HuH-7 (cell line): Measurements from ENCODE around the gene DNAAF6.
"Not testable (repeated sequence)": the region's sequence is repeated elsewhere in the genome, so short reads cannot be mapped to it uniquely, and the experiment has no call there.

ENCODE experiments used
- DNase-seq: peaks from one replicate; pipeline ENCODE4 v3.0.0; 2011; ENCODE audit warnings: low spot score

DNAAF6 gene

GRCh38 chrX:107205770-107206696 lies at the start of gene DNAAF6, which contains the start of gene NUP62CL:
TSS of gene DNAAF6 (plus strand) at chrX:107206611. CDS start at chrX:107212876, 6,265 bp downstream.
TSS of gene NUP62CL (minus strand) at chrX:107206433. CDS start at chrX:107175146, 31,287 bp downstream.
- DNase-seq: peak; percentile 64

GRCh38 chrX:107157618-107158017 lies 48.8 kb upstream of the DNAAF6 start:
- DNase-seq: not testable (repeated sequence)

GRCh38 chrX:107167163-107167921 lies 39.1 kb upstream of the DNAAF6 start:
- no peak for DNase-seq

GRCh38 chrX:107168257-107168656 lies 38.2 kb upstream of the DNAAF6 start:
- no peak for DNase-seq

- DNase-seq: no peak
Measured at GRCh38 chrX:107168712-107169111, 37.7 kb upstream of the DNAAF6 start.

- DNase-seq: no peak
Measured at GRCh38 chrX:107171369-107172102, 34.9 kb upstream of the DNAAF6 start.

GRCh38 chrX:107197319-107197718 lies 9.1 kb upstream of the DNAAF6 start:
- no peak for DNase-seq

- not testable (repeated sequence) for DNase-seq
Measured at GRCh38 chrX:107198074-107198473, 8.3 kb upstream of the DNAAF6 start.

- DNase-seq: no peak
Measured at GRCh38 chrX:107199491-107199890, 6.9 kb upstream of the DNAAF6 start.

- DNase-seq: no peak
Measured at GRCh38 chrX:107204068-107204605, 2.3 kb upstream of the DNAAF6 start.

- no peak for DNase-seq
Measured at GRCh38 chrX:107206697-107207065, 270 bp downstream of the DNAAF6 start.

- DNase-seq: no peak
Measured at GRCh38 chrX:107207089-107207488, 678 bp downstream of the DNAAF6 start.

- no peak for DNase-seq
Measured at GRCh38 chrX:107207943-107208342, 1.5 kb downstream of the DNAAF6 start.

GRCh38 chrX:107213477-107213876 lies 7.1 kb downstream of the DNAAF6 start:
- no peak for DNase-seq

- no peak for DNase-seq
Measured at GRCh38 chrX:107226757-107227156, 20.3 kb downstream of the DNAAF6 start.

GRCh38 chrX:107227780-107228485 lies 21.5 kb downstream of the DNAAF6 start:
- DNase-seq: no peak

- no peak for DNase-seq
Measured at GRCh38 chrX:107228486-107228819, 22.0 kb downstream of the DNAAF6 start.

GRCh38 chrX:107272431-107272921 lies 66.1 kb downstream of the DNAAF6 start:
- peak; percentile 45 for DNase-seq

- DNase-seq: no peak
Measured at GRCh38 chrX:107273795-107274194, 67.4 kb downstream of the DNAAF6 start.

- no peak for DNase-seq
Measured at GRCh38 chrX:107288676-107289075, 82.3 kb downstream of the DNAAF6 start.

- no peak for DNase-seq
Measured at GRCh38 chrX:107290019-107290418, 83.6 kb downstream of the DNAAF6 start.
